HG03196 (cell line): ENCODE measurements around the gene EFCAB8.
"Not testable (repeated sequence)": the region's sequence is repeated elsewhere in the genome, so short reads cannot be mapped to it uniquely, and the experiment has no call there.

Experiments
- ATAC-seq: cut with Tn5 transposase; IDR thresholded peaks from one replicate; pipeline ENCODE4 v1.9.1; 2021; ENCODE audit not compliant: unreplicated experiment

Gene EFCAB8

DNA sequence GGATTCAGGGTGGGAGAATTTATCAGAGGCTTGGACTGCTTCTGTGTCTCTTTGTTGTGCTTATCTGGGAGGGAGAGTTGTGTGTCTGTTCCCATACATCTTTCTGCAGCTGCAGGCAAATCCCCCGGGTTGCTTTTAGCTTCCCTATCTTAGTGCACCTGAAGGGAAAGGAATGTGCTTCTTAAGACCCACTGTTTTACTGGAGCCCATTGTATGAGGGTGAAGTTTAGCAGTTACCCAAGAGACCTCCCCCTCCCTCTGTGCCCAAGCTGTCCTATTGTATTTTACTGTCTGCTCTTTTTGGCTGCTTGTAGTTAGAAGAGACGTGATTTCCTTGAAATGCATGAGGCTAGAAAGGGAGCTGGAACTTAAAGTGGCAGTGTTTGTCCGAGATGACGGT lies 91.8 kb downstream of the EFCAB8 start:
- ATAC-seq: not testable (repeated sequence)

DNA sequence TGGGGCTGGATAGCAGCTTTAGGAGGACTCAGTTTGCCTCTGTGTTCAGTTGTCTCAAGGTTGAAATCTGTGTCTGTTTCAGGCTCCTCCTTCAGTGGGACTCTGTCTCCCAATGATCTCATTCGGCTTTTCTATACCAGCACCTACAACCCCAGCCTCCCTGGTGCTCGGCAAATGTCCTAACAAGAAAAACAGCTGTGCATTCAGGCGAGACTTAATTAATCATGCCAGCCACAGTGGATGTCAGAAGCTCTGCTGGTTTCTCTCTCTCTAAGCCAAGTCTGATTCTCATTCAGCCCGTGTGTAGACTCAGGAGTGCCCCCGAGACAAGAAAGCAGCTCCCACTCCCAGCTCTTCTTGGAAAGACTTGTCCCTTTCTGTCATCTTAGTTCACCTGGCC lies 98.7 kb downstream of the EFCAB8 start:
- no peak for ATAC-seq

DNA sequence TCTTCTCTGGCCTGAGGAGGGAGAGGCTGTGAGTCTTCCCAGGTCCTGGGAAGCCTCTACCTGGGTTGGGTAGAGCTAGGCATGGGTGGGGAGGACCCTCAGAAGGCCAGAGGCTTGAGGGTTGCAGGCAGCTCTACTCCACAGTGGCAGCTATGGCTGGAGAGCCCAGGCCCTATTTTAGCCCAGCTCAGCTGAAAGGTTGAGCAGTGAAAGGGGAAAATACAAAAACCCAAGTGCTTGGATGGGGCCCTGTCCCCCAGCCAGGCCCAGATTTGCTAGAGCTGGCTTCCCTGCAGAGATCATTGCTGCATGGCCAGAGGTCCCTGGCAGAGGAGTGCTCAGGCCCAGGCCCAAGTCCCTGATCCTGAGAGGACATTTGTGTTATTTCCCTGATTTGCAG lies 99.9 kb downstream of the EFCAB8 start:
- no peak for ATAC-seq

DNA sequence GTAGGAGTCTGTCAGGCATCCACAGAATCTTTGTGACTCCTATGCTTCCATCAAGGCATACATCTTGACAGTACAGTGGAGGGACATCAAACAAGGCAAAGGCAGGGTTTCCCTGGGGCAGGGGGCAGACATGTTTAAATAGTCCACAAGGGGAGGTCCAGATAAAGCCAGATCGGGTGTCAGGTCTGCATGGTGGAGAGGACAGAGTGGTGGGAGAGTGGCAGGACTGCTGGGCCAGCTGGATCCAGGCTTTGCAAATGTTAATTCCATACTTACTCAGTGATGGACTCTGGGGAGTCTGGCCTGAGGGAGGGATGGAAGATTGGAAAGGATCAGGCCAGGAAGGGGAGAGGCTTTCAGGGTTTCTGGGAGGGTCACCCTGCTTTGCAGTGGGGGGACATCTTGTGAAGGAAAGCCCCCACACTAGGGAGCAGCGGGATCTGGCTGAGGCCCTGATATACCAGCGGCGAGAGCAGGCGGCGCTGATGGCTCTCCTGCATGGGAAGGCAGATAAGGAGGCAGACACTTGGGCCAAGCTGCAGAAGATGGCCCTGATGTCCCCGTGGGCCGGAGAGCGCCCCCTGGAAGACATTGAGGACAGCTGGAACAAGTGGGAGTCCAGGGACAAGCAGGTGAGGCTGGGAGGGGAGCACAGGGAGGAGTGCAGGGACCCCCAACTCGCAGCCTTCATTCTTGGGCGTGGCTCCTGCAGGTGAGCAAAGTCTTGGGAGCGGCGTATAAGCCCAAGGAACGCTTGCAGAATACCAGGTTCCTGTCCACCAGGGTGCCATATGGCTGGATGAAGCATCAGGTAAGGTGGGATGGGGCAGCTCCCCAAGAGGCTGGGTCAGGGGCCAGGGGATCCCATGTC lies 100.9 kb downstream of the EFCAB8 start:
- ATAC-seq: no peak

DNA sequence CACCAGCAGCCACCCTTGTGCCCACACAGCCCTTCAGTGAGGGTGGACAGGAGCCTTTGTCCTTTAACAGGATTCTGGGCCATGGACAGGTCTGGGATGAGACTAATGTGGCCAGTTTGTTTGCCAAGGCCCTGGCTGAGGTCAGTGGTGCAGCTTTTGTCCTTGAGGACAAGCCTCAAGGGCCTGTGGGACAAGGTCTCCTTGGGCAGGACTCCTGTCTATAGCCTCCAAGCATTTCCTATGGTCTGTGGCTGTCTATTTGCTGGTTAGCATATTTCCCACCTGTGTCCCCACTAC lies 101.4 kb downstream of the EFCAB8 start:
- no peak for ATAC-seq

DNA sequence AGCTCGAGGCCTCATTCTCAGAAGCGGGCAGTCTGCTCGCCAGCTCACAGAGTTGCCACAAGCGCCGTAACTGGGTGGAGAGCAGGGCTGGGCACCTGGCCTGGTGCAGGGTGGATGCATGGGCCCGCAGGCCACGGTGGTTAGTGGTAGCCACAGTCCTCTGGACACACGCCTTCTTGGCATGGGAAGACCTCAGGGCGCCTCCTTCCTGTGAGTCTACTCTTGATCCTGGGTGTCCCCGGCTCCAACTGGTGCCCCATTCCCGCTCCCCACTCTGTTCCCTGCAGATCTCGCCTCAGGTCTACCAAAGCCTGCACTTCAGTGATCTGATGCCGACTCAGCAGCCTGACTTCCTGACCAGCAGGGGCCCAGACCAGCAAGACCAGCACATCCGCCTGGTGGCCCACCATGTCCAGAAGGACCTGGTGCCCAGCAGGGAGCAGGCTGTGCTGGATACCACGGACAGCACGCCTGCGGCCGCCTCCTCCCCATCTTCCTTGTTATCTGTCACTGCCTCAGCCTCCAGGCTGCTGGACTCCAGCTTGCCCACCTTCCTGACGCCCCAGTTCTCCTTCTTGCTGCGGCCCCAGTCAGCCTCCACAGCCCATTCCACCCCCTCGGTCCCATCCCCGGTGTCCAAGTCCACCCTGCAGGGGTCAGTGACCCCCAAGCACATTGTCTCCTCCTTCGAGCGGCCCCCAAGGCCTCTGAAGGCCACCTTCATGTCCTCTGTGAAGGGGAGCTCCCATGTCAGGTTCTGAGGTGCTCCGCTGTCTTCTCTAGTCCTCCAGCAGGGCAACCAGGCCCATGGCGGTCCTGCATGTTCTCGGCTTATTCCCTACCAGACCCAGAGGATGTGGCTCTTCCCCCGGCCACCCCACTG lies 102.4 kb downstream of the EFCAB8 start:
- no peak for ATAC-seq

DNA sequence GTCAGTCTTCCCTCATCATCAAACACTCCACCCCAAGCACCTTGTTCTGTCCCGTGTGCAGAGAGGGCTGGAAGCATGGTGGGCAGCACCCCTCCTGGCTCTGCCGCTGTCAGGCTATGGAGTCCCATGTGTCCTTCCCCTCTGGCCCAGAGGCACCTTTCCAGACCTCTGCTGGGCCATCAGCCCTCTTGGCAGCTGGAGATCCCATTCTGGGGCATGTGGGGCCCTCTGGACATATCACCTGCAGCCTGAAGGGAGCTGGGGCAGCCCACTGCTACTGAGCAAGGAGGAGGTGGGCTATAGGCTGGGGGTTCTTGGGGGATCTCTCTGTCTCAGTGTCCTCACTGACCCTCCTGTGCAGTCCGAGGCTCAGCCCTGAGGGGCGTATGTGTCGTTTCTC lies 103.3 kb downstream of the EFCAB8 start:
- no peak for ATAC-seq

DNA sequence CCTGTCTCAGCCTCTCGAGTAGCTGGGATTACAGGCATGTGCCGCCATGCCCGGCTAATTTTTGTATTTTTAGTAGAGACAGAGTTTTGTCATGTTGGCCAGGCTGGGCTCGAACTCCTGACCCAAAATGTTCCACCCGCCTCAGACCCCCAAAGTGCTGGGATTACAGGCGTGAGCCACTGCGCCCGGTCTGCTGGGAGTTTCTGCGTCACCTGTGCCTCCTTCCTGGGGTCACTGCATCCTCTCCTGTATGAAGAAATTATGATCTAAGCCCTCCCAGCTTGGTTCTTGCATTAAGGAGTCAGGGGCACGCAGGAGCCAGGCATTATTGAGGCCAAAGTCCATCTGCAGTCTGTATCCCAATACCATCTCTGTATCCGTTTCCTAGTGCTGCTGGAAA lies 103.9 kb downstream of the EFCAB8 start:
- not testable (repeated sequence) for ATAC-seq

DNA sequence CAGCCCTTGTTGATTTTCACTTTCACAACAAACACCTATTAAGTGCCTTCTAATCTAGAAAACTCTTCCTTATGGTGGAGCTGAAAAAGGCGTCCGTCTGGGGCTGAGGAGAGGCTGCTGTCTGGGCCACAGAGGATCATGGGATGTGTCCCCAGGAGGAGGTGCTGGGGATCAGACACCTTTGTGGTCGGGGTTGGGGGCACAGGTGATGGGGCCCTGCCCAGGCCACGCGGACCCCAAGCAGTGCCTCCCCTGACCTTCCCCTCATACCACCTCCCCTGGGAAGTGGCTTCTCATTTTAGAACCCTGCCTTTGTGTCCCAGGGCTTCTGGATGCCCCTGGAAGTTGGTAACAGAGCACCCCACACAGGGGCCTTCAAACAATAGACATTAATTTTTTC lies 104.5 kb downstream of the EFCAB8 start:
- no peak for ATAC-seq

DNA sequence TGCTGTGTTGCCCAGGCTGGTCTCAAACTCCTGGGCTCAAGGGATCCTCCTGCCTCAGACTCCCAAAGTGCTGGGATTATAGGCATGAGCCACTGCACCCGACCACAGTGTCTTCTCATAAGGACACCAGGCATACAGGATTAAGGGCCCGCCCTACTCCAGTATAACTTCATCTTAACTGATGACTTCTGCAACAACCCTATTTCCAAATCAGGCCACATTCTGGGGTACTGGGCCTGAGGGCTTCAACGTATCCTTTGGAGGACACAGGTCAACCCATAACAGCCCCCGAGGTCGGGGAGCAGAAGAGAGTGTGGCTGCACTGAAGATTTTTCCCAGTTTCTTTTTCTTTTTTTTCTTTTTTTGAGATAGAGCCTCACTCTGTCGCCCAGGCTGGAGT lies 105.9 kb downstream of the EFCAB8 start:
- no peak for ATAC-seq

DNA sequence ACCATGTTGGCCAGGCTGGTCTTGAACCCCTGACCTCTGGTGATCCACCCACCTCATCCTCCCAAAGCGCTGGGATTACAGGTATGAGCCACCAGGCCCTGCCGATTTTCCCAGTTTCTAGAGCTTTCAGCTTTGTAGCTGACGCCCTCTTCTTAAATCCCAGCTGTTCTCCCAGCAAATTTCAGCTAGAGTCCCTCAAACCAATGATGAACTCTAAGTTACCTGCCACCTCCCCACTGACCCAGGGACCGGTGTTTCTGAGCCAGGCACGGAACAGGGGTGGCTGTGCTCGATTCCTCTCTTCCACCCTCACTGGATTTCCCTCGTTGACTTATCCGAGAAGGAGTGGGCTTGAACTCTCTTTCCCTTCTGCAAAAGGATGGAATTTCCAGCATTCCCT lies 106.4 kb downstream of the EFCAB8 start:
- ATAC-seq: no peak

DNA sequence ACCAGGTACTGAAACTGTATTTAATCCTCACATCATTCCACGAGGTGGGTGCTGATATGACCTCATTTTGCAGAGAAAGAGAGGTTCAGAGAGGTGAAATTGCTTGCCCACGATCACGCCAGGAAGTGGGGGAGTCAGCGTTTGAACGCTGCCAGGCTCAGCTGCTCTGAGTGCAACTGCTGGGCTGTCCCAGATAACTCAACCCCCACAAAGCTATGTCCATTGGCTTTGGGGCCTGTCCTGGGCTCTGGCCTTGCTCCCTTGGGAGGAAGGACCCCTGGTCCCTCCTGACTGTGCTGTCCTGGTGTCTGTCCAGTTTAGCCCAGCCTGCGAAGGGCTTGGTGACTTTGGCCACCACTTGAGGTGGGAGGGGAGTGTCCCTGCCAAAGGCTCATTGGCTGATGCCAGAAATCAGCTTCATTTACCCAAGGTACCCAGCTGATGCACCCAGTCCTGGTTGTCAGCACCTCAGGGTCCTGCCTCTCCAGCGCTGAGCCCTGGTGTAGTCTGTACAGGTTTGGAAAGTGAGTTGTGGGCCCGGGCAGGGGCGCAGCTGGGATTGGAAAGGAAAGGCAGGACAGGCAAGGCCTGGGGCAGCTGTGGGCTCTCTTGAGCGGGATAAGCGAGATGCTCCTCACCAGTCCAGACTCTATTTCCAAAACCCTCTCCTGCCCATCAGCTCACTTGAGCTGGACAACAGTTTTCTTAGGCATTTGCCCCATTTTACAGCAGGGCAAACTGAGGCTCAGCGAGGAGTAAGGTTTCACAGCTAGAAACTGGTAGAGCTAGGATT lies 107.1 kb downstream of the EFCAB8 start:
- no peak for ATAC-seq

DNA sequence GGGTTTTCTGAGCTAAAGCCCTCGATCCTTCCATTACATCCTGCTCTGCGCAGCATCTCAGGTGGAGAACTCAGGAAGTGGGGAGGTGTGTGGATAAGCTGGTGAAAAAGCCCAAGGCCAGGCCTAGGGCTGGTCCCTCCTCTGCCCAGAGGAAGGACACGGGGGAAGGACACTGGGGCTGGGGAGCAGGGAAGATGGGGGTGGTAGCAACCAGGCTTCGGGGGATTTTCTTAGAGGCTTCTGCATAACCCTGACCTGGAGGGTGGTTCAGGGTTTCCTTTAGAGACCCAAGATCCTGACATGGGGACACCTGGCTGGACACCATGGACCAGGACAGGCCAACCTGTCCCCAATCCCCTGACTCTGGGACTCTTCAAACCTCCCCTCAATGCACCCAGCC lies 107.7 kb downstream of the EFCAB8 start:
- ATAC-seq: no peak

DNA sequence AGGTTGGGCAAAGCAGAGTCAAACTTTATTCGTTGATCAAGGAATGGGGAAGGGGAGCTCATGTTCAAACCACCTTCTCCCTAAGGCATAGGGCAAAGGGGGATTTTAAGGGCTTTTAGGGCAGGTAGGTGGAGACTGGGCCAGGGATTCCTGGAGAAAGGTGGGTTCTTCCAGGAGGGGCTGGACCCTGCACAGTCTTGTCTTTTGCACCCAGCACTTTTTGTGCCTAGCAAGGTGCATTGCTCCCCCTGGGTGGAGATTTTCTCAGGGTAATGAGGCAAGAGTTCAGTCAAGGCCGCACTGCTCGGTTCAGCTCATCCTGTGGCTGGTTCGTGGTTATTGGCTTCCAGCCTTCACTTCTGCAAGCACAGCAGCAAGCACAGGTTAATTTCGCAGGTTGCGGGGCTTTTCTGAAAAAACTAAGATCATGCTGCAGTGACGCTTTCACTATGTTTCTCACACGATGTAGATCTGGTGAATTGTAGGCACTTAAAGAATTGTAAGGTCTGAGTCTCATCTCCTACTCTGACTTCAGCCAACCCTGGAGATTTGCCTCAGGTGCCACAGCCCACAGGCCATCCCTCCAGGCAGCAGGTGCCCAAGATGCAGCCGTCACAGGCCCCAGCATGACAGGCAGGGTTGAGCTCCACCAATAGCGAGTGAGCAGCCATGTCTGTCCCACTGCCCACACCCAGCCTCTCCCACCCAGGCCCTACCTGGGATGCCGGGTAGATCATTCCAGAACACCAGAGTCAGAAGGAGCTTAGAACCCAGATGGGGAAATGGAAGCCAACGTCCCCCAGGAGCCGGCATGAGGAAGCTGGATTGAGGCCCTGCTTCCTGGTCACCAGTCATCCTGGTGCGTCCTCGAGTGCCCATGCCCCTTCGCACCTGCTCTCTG lies 108.4 kb downstream of the EFCAB8 start:
- no peak for ATAC-seq

DNA sequence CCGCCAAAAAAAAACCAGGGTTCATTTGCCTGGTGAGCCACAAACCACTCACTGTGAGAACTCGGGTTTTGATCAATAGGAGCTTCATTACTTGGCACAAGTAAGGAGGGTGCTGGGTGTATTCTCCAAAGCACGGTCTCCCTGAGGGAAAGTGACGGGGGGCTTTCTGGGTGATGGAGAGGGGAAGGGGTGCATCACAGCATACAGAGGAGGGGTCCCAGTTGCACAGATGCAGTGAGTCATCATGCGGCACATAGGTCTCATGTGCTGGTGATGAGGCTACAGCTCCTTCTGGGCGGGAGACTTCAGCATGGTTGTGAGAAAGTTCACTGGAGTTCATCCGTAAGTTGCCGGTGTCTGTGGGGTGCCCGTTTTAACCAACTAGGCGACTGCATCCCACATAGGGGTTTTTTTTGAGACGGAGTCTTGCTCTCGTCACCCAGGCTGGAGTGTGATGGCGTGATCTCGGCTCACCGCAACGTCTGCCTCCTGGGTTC lies 109.3 kb downstream of the EFCAB8 start:
- no peak for ATAC-seq

DNA sequence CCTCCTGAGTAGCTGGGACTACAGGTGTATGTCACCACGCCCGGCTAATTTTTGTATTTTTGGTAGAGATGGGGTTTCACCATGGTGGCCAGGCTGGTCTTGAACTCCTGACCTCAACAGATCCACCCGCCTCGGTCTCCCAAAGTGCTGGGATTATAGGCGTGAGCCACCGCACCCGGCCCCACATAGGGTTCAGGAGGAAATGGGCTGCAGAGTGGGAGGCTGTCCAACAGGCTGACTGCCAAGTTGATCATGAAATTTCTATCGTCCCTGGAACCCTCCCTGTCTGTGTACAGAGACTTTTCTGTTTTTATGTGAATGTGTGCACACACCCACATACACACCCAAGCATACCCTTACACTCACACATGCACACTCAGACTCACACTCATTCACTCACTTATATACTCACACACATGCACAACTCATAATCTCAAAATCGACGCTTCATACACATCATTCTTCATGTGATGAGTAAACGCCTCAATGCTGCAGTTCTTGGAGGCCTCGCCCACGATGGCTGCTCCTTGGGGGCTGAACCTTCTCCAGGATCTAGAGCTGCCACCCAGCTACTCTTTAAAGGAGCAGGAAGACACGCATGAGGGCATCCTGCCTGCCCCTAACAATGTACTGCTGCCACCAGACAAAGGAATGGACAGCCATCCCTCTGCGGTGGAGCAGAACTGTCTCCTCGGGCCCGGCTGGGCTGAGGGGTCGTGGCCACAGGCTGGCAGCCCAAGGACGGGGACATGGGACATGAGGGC lies 109.9 kb downstream of the EFCAB8 start:
- no peak for ATAC-seq

DNA sequence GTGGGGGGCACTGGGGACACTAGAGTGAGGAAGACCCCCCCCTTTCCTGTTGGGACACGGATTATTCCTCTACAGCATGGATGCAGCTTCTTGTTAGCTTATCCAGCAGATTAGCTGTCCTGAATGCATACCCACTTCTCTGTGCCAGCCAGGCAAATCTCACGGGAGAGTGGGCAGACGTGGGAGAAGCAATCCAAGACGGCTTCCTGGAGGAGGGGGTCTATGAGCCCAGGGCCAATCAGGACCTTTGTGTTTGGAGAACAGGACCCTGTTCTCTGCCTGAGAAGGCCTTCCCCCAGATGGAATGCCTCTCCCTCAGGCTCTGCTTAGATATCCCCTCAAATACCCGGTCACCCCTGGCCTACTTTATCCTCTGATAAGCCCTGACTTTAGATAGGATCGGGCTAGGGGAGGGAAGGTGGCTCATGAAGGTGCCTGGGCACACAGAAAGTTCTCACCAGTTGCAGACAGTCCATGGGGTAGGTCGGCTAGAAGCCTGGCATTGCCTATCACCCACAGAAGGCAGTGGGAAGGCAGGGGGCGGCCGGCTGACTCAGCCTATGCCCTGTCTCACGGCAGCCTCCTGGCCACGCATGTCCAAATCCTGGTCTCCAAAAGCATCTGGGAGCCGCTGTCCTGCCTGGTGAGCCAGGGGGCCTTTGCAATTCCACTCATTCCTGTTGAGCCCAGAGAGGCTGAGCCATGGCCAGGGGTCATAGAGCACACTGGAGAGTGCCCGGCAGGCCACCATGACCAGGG lies 110.8 kb downstream of the EFCAB8 start:
- no peak for ATAC-seq

DNA sequence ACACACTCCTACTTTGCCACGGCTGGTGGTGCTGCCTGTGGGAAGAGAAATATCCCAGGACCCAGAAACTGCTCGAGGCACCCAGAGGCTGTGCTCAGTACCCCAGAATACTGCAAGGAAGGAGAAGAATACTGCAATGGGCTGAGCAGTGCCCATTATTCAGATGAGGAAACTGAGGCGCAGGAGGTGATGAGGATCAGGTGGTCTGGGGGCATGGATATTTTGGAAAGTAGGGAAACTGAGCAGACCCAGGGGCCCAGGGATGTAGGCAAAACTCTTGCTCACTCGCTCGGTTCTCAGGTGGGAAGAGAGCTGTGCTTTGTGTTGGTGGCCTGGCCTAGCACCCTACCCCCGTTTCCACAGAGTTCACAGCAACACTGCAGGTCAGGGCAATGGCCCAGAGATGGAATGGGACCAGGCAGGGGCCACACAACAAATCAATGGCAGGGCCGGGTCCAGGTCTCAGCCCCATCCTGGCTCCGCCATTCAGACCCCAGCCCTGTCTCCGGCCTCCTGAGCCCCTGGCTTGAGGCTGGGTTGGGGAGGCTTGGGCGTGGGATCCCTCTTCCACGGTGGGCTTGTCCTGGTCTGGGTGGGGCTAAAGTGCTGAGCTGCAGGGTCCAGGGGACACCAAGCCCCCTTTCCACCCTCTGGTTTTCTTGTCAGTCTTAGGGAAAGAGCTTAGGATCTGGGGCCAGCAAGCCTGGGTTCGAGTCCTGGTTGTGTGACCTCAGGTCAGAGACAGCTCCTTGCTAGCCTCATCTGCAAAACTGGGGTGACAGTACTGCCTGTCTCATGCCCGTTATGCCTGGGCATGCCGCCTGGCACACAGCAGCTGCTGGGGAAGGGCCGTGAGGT lies 111.6 kb downstream of the EFCAB8 start:
- ATAC-seq: no peak
